GM19438 (cell line): ENCODE results near the gene NCOA3.
"Not testable (repeated sequence)": the region's sequence is repeated elsewhere in the genome, so short reads cannot be mapped to it uniquely, and the experiment has no call there.

ENCODE experiments used
- ATAC-seq: cut with Tn5 transposase; IDR thresholded peaks from one replicate; pipeline ENCODE4 v1.9.1; 2021; ENCODE audit warnings: low read depth; ENCODE audit not compliant: unreplicated experiment

NCOA3 gene

DNA sequence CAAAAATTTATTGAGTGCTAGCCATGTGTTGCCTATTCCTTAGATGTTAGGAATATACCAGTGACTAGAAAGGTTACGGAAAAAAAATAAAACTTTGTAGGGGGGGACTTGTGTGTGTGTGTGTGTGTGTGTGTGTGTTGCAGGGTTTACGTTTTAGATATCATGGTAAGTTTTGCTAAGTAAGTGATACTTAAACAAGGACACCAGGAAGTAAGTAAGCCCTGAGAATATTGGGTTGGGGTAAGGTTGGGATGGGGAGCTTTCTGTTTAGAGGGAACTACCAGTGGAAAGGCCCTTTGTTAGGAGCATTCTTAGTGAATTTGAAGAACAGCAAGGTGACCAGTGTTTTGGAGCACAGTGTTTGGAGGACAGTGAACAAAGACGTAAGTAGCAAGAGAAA lies 30.3 kb downstream of the NCOA3 start:
- ATAC-seq, result no peak

DNA sequence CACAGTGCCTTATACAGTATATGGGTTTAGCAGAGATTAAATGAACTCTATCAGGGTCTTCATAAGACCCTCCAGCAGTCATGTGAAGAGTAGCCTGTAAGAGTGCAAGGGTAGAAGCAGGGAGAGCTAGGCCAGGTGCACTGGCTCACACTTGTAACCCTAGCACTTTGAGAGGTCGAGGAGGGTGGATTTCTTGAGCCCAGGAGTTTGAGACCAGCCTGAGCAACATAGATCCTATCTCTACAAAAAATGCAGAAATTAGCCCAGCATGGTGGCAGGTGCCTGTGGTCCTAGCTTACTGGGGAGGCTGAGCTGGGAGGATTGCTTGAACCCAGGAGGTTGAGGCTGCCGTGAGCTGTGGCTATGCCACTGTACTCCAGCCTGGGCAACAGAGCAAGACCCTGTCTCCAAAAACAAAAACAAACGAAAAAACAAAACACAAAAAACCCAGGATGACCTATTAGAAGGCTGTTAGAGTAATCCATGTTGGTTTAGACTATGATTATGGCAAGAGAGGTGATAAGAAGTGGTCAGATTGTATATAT lies 31.9 kb downstream of the NCOA3 start:
- no peak for ATAC-seq

DNA sequence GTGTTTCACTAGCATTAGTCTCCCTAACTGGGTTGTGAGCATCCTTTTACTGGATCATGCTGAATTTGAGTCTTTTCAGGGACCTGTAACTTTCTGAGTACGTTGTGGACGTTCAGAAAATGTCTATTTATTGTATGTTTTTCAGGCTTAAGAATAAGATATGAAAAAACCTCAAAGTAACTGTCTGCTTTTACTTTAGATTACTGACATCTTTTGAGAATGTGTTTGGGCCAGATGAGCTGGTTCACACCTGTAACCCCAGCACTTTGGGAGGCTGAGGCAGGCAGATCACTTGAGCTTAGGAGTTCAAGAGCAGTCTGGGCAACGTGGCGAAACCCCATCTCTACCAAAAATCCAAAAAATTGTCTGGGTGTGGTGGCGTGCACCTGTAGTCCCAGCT lies 32.7 kb downstream of the NCOA3 start:
- no peak for ATAC-seq

DNA sequence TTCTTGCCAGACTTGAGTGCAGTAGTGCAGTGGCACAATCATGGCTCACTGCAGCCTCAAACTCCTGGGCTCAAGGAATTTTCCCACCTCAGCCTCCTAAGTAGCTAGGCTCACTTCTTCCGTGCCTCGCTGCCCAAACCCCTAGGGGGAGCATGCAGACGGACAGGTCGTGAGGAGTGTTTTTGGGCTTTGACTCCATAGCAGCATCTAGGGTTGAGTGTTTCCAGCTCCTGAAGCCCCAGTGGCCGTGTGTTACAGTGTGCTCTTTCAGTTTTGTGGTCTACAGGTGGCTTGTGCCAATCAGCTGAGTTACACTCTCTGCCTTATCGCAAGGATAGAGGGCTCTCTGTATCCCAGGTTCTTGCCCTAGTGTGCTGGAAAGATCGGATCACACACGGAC lies 33.4 kb downstream of the NCOA3 start:
- ATAC-seq, result no peak

DNA sequence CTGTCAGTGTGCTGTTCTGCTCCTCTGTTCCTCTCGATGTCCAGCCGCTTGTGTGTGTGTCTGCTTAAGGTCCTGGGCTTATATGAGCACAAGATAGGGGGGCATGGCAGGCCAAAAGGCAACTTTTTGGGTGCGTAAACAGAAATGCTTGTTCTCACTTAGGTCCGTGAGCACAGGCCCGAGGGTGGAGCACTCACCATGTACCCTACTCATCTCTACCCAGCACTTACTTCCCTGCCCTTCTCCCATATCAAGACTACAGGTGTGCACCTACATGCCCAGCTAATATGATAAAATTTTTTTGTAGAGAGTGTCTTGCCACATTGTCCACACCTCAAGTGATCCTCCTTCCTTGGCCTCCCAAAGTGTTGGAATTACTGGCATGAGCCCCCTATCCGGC lies 34.3 kb downstream of the NCOA3 start:
- no peak for ATAC-seq

DNA sequence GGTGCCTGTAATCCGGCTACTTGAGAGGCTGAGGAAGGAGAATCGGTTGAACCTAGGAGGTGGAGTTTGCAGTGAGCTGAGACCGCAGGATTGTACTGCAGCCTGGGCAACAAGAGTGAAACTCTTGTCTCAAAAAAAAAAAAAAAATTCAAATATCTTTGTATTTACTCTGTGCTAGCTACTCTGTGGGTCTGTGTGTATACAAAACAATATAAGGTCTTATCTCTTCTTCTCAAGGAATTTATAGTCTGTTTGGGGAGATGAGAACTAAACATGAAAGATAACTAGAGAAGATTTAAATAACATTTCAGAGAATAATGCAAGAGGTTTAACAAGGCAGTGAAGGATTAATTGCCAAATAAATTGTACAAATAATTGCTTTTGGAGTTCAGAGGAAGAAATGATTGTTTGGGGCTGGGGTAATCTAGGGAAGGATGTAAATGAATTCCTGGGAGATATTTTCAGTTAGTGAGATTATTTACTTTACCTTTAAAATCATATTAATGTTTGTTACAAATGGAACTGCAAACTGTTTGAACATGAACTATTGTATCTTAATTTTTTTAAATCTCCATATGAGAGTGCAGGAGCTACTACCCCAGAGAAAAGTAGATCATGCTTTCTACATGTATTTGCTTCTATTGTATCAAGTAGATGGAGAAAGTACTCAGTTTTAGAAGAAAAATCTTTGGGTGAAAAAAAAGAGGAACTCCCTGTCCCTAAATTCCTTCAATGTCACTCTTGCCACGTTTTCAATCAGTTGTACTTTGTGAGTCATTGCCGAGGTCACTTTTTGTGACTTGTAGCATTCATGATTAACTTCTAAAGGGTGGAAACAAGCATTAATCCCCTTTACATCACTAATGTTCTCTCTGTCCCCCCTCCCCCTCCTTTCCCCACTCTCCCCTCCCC lies 39.0 kb downstream of the NCOA3 start:
- no peak for ATAC-seq

DNA sequence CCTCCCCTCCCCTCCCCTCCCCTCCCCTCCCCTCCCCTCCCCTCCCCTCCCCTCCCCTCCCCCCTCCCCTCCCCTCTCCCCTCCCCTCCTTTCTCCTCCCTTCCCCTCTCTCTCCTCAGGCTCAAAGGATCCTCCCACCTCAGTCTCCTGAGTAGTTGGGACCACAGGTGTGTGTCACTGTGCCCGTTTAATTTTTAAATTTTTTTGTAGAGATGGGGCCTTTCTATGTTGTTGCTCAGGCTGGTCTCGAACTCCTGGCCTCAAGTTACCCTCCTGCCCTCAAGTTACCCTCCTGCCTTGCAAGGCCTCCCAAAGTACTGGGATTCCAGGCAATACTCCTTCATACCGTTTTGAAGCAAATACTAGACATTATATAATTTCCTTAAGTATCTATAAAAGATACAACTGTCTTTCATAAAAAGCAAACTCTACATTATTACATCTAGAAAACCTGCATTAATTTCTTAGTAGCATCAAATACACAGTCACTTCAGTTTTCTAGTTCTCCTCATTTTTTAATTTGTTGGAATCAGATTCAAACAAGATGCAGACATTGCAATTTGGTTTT lies 39.8 kb downstream of the NCOA3 start:
- ATAC-seq, result no peak

DNA sequence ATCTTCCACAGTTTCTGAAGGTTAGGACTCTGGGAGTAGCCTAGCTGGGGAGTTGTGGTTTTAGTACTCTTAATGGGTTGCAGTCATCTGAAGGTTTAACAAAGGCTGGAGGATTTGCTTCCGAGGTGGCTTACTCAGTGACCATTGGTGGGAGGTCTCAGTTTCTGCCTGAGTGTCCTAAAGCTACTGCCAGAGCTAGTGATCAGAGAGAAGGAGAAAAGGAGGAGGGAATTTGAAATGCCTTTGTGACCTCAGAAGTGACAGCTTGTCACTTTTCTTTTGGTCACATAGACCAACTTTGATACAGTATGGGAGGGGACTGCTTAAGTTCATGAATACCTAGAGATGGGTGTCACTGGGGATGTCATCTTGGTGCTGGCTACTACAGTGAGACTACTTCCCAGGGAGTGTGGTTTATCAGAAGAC lies 41.3 kb downstream of the NCOA3 start:
- no peak for ATAC-seq

DNA sequence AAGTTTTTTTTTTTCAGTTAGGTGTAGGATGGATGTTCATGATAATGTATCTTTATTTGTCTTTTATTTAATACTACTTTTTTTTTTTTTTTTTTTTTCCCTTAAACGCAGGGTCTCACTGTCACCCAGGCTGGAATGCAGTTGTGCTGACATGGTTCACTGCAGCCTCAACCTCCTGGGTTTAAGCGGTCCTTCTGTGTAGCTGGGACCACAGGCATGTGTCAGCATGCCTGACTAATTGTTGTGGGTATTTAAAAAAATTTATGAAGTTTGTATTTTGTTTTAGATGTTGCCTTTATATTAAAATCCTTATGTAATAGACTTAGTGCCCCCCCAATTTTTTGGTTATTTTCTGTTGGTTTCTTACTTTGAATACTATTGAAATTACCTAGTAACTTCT lies 42.6 kb downstream of the NCOA3 start:
- ATAC-seq, result no peak

DNA sequence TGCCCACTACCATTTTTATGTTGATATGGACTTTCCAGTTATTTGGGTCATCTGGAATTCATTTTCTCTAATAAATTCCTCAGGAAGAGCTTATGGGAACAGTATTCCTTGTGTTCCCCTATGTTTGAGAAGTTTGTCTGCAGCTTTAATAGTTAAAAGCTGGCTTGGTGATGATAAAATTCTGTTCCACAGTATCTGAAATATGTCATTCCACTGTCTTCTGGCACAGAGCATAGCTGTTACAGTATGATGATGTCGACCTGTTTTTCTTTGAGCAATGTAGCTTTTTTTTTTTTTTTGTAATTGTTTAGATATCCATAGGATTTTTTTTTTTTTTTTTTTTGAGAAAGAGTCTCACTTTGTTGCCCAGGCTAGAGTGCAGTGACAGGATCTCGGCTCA lies 43.2 kb downstream of the NCOA3 start:
- no peak for ATAC-seq

DNA sequence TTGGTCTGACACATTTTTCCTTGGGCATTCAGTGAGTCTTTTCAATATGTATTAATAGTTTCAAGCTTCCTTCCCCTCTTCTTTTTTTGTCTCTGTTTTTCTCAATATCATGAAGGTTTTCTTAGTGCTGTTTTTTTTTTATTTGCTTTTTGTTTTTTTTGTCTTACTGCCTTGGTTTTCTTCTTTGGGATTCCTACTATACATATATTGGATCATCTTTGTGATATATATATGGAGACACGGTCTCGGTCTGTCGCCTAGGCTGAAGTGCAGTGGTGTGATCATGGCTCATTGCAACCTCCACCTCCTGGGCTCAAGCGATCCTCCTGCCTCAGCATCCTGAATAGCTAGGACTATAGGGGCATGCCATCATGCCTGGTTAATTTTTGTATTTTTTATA lies 43.8 kb downstream of the NCOA3 start:
- no peak for ATAC-seq

DNA sequence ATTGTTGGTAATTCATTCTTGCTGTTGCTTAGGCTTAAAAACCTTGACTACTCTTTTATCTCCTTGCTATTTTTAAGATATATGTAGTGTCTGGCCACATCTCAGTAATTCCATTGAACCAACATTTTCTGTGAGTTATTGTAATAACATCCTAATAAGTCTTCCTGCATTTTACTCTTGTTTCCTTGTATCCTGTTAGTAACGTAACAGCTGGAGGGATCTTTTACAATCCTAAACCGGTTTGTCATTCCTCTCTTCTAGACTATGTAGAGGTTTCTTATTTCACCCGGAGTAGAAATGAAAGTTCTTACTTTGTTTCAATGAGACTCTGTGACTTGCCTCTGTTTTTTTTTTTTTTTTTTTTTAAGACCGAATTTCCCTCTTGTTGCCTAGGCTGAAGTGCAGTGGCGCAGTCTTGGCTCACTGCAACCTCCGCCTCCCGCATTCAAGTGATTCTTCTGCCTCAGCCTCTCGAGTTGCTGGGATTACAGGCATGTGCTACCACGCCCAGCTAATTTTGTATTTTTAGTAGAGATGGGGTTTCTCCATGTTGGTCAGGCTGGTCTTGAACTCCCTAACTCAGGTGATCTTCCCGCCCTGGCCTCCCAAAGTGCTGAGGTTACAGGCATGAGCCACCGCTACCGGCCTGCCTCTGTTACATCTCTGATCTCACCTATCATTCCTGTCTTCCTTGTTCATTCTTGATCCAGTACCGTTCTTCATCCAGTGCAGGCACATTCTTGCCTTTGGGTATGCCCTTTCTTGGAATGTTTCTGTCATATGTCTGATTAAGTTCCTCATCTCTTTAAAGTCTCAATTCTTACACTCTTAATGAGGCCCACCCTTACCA lies 44.7 kb downstream of the NCOA3 start:
- ATAC-seq, result no peak

DNA sequence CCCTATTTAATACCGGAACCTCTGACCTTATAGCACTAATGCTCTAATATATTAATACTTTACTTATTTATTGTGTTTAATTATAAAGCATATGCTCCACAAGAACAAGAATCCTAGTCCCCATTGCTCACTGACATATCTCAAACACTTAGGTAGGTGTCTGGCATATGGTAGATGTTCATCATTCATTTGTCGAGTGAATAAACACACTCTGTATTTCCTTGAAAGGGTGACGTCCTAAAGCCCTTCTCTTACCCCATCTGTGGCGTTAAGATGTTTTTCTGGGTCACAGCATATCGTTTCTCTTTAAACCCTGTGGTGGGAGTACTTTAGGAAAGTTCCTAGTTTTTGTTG lies 45.3 kb downstream of the NCOA3 start:
- no peak for ATAC-seq

DNA sequence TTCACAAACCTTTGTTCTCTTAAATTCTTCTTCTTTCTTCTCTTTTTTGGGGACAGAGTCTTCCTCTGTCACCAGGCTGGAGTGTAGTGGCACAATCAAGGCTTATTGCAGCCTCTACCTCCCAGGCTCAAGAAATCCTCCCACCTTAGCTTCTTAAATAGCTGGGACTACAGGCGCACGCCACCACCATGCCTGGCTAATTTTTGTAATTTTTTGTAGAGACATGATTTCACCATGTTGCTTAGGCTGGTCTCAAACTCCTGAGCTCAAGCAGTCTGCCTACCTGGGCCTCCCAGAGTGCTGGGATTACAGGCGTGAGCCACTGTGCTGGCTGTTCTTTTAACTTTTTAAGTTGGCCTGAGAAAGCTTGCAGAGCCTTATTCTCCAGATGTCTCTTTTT lies 48.0 kb downstream of the NCOA3 start:
- no peak for ATAC-seq

DNA sequence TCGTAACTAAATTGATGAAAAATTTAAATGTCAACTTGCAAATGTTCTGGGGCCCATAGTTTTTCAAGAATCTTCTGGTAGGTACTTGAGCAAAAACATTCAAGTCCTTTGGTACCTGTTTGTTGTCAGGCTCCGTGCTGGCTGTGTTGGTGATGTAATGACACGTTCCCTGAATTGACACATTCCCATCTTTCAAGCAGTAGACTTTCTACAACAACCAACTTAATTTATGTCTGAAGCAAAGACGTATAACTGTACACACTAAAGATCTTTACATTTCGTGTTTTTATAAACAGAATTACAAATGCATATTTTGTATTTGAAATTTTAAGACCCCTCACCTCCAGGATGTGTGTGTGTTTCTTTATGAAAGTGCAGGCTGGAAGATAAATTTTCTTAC lies 49.5 kb downstream of the NCOA3 start:
- no peak for ATAC-seq

DNA sequence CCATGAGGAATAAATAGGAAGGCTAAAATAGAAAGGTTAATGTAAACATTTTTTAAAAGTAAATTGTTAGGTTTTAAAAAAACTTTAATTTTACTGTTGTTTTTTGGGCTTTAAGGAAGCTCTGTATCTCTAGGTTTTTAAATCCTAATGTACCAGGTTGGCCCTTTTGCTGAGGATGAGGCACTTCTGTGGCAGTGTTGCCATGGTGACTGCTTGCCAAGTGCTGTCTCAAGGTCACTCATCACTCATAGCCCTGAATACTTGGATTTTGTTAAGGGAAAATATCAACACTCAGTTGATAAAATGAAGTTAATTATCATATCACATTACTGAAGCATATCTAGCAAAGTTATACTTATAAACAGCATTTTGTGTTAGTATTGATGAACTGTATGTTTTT lies 50.2 kb downstream of the NCOA3 start:
- ATAC-seq, result no peak

DNA sequence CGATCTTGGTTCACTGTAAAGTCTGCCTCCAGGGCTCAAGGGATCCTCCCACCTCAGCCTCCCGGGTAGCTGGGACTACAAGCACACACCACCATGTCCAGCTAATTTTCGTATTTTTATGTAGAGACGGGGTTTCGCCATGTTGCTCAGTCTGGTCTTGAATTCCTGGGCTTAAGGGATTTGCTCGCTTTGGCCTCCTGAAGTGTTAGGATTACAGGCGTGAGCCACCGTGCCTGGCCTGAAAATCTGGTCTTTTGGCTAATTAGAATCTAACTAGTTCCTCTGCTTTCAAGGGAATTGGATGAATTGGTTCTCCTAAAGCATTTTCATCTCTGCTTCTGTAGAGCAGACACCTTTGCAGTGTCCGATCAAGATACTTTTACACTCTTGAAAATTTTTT lies 51.3 kb downstream of the NCOA3 start:
- ATAC-seq, result no peak

DNA sequence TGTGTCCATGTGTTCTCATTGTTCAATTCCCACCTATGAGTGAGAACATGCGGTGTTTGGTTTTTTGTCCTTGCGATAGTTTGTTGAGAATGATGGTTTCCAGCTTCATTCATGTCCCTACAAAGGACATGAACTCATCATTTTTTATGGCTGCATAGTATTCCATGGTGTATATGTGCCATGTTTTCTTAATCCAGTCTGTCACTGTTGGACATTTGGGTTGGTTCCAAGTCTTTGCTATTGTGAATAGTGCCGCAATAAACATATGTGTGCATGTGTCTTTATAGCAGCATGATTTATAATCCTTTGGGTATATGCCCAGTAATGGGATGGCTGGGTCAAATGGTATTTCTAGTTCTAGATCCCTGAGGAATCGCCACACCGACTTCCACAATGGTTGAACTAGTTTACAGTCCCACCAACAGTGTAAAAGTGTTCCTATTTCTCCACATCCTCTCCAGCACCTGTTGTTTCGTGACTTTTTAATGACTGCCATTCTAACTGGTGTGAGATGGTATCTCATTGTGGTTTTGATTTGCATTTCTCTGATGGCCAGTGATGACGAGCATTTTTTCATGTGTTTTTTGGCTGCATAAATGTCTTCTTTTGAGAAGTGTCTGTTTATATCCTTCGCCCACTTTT lies 52.0 kb downstream of the NCOA3 start:
- not testable (repeated sequence) for ATAC-seq

DNA sequence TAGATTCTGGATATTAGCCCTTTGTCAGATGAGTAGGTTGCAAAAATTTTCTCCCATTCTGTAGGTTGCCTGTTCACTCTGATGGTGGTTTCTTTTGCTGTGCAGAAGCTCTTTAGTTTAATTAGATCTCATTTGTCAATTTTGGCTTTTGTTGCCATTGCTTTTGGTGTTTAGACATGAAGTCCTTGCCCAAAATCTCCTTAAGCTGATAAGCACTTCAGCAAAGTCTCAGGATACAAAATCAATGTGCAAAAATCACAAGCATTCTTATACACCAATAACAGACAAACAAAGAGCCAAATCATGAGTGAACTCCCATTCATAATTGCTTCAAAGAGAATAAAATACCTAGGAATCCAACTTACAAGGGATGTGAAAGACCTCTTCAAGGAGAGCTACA lies 52.6 kb downstream of the NCOA3 start:
- ATAC-seq, result not testable (repeated sequence)

DNA sequence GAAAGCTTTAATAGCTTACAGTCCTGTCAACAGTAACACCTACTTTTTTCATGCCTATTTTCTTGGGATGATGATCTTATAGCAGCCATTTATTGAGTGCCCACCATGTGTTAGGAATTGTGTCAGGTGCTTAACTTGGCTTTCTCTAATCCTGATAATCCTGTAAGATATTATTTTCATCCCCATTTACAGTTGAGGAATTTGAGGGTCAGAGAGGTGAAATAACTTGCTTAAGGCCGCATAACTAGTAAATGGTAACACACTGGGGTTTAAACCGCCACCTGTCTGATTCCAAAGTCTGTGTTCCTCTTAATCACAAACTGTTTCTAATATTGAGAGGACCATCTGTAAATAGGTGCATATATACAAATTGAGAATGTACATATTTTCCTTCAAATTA lies 55.5 kb downstream of the NCOA3 start:
- no peak for ATAC-seq

DNA sequence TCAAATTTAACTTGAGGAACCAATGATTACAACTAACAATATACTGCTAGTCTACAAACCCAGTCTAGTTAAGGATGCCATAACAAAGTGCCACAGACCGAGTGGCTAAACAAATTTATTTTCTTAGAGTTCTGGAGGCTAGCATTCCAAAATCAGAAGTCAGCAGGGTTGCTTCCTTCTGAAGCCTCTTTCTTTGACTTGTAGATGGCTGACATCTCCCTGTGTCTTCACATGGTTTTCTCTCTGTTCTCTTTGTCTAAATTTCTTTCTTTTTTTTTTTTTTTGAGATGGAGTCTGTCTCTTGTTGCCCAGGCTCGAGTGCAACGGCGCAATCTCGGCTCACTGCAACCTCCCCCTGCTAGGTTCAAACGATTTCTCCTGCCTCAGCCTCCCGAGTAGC lies 56.1 kb downstream of the NCOA3 start:
- ATAC-seq, result no peak
